Measurements from ENCODE around the gene CBR4.
A peak's percentile ranks its signal among the peaks of the same experiment; 100 is the strongest.

The CBR4 gene

GRCh38 chr4:169032883-169033645 lies 23.0 kb upstream of the CBR4 start:
- DNase-seq = no peak

- no peak for DNase-seq
Observed at GRCh38 chr4:169032194-169032593, 22.1 kb upstream of the CBR4 start.

DNA sequence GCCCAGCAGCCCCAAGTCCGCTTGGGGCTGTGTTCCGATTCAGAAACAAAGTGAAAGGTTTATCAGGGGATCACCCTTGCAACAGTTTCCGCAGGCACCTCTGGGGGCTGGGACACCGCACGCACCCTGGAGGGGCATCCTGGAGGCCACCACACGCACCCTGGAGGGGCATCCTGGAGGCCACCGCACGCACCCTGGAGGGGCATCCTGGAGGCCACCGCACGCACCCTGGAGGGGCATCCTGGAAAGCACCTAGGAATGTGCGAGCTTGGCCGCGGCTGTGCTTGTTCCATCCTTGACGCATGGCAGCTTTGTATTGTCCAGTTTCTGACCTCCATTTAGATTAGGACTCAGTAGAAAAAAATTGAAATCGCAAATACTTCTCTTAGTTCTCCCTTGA lies 21.3 kb upstream of the CBR4 start:
- DNase-seq = no peak

DNA sequence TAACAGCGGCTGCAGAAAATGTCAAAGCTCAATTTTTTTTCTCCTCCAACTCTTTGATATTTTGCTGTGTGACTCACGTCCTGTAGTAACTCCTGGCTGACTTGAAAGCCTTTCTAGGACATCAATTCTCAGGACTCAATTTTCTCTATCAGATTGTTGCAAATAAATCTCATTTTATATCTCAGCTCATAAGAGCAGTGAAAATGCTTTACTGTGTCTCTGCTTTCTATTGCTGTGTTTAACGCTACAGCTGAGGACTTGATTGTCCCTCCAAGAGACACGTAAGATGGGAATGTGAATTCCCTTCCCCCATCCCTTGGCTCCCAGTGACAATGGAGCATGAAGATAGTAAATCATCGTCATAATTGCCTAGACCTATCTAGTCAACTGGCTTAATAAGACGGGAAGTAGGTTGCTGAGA lies 20.5 kb upstream of the CBR4 start:
- DNase-seq = no peak

- DNase-seq = no peak
Observed at GRCh38 chr4:169029947-169030346, 19.9 kb upstream of the CBR4 start.

GRCh38 chr4:169027663-169028062 lies 17.6 kb upstream of the CBR4 start:
- DNase-seq = no peak

DNA sequence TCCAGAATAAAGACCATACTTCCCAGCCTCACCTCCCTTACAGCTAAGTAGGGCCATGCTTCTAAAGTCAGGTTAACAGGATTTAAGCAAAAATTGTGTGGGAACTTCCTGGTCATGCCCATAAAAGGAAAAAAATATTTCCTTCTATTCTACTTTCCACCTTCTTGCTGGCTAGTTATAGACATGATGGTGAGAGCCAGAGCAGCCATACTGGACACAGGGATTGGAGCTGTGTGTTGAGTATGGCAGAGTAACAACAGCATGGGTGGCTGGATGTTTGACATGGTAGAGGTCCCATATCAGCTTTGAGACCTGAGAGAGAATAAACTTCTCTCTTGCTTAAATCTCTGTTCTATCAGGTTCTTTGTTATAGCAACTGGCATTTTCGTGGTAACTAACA lies 15.1 kb upstream of the CBR4 start:
- no peak for DNase-seq

DNA sequence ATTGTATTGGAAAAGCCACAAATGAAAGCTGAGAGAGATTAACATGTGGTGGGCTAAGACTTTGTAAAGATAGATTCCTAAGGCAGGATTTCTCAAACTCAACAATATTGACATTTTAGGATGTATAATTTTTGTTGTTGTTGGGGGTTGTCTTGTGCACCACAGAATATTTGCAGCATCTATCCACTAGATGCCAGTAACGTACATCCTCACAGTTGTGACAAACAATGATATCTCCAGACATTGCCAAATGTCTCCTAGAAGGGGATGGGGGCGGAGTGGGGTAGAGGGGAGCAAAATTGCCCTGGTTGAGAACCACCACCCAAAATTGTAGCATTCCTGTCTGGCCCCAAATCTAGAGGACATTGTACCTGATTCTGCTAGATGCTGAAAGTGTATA lies 14.7 kb upstream of the CBR4 start:
- no peak for DNase-seq

GRCh38 chr4:169018406-169018805 lies 8.4 kb upstream of the CBR4 start:
- DNase-seq = no peak

- DNase-seq = no peak
Observed at GRCh38 chr4:169017971-169018370, 7.9 kb upstream of the CBR4 start.

- no peak for DNase-seq
Observed at GRCh38 chr4:169015186-169015623, 5.2 kb upstream of the CBR4 start.

GRCh38 chr4:169014586-169014985 lies 4.5 kb upstream of the CBR4 start:
- DNase-seq = no peak

GRCh38 chr4:169013396-169013795 lies 3.3 kb upstream of the CBR4 start:
- DNase-seq = no peak

DNA sequence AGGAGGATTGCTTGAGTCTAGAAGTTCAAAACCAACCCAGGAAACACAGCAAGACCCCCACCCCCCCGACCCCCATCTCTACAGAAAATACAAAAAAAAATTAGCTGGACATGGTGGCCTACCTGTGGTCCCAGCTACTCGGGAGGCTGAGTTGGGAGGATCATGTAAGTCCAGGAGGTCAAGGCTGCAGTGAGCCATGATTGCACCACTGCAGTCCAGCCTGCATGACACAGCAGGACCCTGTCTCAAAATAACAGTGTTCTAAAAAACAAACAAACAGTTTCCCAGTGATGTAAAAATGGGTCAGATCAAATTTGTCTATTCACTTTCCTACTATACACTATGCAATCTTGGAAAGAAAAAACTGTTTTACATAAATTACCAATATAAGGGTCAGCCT lies 2.0 kb upstream of the CBR4 start:
- no peak for DNase-seq

GRCh38 chr4:169009286-169010124 lies 550 bp downstream of the CBR4 start:
- no peak for DNase-seq

- no peak for DNase-seq
Observed at GRCh38 chr4:169005453-169006099, 4.5 kb downstream of the CBR4 start.

GRCh38 chr4:169000315-169000714 lies 9.7 kb downstream of the CBR4 start:
- no peak for DNase-seq

GRCh38 chr4:168999809-169000208 lies 10.2 kb downstream of the CBR4 start:
- no peak for DNase-seq

GRCh38 chr4:168998596-168998995 lies 11.5 kb downstream of the CBR4 start:
- no peak for DNase-seq

DNA sequence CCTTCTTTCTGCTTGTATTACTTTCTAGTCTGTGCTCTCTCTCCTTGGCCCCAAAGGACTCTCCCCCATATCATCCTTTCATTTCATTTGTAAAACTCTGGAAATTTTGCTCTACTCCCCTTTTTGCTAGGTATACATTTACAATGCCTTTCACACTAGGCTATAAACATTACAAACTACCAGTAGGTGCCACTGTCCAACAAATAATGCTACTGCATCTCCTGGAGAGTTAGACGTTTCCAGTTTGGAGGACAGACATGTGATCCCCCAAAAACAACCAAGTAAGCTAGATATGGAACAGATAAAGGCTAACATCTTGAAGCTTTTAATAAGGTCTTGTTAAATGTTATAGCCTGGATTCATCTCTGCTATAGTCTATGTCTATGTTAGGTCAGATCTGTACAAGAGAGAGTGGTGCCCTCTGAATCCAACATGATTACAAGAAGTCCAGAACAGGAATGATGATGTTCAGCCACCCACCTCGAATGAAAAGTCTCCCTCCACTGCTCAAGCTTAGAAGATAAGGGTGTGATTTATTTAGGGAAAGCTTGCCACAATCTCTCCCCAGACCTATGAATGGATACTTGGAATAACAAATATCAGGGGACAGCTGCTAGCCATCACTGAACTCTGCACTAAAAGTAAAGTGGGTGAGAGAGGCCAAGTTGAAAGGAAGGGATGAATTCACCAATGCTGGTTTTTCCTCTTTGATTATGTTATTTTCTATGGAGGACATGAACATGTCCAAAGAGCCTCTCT lies 14.3 kb downstream of the CBR4 start:
- no peak for DNase-seq

GRCh38 chr4:168994958-168995357 lies 15.1 kb downstream of the CBR4 start:
- no peak for DNase-seq

- peak; percentile 37 for DNase-seq
Observed at GRCh38 chr4:168993714-168994510, 16.1 kb downstream of the CBR4 start.

Data from NCI-H1048 (cell line).